Measurements from ENCODE around the gene EPB41L1. TPM values are rescaled to one million over a fixed set of nuclear protein-coding genes. Genes with fewer than 3 reads are reported as not detected.

EPB41L1 gene
- total and polyA plus RNA-seq, 8 donors, result 17.6 to 40.5 (median 30.8) TPM

DNA sequence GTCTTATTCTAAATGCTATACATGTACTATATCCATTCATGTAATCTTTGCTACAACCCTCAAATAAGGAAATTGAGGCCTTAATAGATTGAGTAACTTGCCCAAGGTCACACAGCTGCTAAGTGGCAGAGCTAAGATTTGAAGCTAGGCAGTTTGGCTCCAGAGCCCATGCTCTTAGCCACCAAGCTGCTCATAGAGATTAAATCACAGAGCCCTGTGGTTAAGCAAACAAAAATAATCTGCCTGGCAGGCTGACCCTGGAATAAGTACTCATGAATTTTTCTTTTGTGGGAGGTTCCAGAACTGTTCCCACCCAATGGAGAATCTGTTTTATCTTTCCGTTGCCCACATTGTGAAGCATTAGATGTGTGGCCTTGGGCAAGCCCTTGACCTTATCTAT, 89.2 kb downstream of the EPB41L1 start:
- intact Hi-C loops (cut with DNase I), result no loop called here
- H3K27me3 ChIP-seq, result no peaks in the 10 kb centered on the region
- no peaks in the 10 kb centered on the region for H3K9me3 ChIP-seq
- peaks cover 9 to 13% (median 10%) of the 10 kb centered on the region in 3 donors for H3K4me1 ChIP-seq
- WGBS, 2 donors, result 33 to 38% methylated on average over 1 of the region's 1 CpG
- peak; percentile 72 to 95 (median 84) for ATAC-seq
- H3K27ac ChIP-seq, result no peak overlapping the region
- TF ChIP-seq, protein P1, sequence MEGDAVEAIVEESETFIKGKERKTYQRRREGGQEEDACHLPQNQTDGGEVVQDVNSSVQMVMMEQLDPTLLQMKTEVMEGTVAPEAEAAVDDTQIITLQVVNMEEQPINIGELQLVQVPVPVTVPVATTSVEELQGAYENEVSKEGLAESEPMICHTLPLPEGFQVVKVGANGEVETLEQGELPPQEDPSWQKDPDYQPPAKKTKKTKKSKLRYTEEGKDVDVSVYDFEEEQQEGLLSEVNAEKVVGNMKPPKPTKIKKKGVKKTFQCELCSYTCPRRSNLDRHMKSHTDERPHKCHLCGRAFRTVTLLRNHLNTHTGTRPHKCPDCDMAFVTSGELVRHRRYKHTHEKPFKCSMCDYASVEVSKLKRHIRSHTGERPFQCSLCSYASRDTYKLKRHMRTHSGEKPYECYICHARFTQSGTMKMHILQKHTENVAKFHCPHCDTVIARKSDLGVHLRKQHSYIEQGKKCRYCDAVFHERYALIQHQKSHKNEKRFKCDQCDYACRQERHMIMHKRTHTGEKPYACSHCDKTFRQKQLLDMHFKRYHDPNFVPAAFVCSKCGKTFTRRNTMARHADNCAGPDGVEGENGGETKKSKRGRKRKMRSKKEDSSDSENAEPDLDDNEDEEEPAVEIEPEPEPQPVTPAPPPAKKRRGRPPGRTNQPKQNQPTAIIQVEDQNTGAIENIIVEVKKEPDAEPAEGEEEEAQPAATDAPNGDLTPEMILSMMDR (IDR thresholded peaks at IDR 0.05), result no peak
- peak in 2 of 6 donors; percentile 33 to 40 for DNase-seq
- FAIRE-seq, result no peak
- H3K36me3 ChIP-seq, result peaks cover 0 to 61% (median 25%) of the 10 kb centered on the region in 3 donors
- no peak overlapping the region for H3K4me3 ChIP-seq

DNA sequence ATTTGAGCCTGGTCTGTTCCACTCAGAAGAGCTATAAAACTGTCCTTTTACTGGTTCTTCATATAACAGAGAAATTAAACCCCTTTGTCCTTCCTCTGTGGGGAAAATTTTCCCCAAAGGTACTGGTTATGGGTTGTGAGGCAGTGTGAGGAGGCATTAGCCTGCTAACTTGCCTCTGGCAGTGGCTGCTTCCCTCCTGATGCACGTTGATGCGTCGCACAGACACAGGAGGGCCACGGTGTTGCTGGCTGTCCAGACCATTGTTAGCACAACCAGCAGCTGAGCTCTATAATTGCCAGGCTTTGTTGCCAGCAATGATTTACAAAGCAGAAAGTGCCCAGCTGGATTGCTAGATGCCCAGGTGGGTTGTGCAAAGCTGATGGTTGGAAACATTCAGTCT, 91.9 kb downstream of the EPB41L1 start:
- intact Hi-C loops (cut with DNase I), result no loop called here
- peaks cover 0 to 47% (median 13%) of the 10 kb centered on the region in 3 donors for H3K36me3 ChIP-seq

DNA sequence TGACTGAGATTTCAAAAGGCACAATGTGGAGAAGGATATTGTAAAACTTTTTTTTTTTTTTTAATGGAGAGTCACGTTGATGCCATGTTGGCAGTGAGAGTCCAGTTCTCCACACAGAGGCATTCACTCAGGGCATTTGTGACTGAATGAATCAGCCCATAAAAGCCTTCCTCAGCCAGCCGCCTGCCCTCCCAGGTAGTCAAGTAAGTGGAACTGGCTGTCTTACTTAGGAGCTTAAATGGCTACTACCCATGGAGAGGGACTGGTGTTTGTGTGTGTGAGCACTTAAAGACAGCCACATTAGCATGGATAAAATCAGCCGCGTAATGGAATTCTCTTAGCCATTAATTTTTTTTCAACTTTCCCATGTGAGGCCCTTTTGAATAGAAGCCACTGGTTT, 94.3 kb downstream of the EPB41L1 start:
- no peak for FAIRE-seq
- ATAC-seq, result no peak
- Histone ChIP-seq H3K36me3 (peaks cover 0 to 45% (median 15%) of the 10 kb centered on the region in 3 donors), H3K4me3 (no peak overlapping the region), H3K9me3 (no peaks in the 10 kb centered on the region), H3K4me1 (peaks cover 0 to 3% (median 0%) of the 10 kb centered on the region in 3 donors), H3K27ac (no peak overlapping the region), H3K27me3 (no peaks in the 10 kb centered on the region)
- TF ChIP-seq, protein P1 (IDR thresholded peaks at IDR 0.05), result no peak
- DNase-seq, result no peak
- WGBS, 2 donors, result 76 to 80% methylated on average over 4 of the region's 4 CpGs
- intact Hi-C loops (cut with DNase I), result no loop called here

More for the DNA sequence above, 91.9 kb downstream of the EPB41L1 start:
- no peak overlapping the region for H3K4me3 ChIP-seq
- H3K27ac ChIP-seq, result no peak overlapping the region
- 91 to 93% methylated on average over 4 of the region's 4 CpGs for WGBS, 2 donors
- ATAC-seq, result no peak
- no peaks in the 10 kb centered on the region for H3K27me3 ChIP-seq
- TF ChIP-seq, protein P1 (IDR thresholded peaks at IDR 0.05), result no peak
- H3K9me3 ChIP-seq, result no peaks in the 10 kb centered on the region
- no peak for FAIRE-seq
- DNase-seq, result no peak
- peaks cover 5 to 13% (median 9%) of the 10 kb centered on the region in 3 donors for H3K4me1 ChIP-seq

DNA sequence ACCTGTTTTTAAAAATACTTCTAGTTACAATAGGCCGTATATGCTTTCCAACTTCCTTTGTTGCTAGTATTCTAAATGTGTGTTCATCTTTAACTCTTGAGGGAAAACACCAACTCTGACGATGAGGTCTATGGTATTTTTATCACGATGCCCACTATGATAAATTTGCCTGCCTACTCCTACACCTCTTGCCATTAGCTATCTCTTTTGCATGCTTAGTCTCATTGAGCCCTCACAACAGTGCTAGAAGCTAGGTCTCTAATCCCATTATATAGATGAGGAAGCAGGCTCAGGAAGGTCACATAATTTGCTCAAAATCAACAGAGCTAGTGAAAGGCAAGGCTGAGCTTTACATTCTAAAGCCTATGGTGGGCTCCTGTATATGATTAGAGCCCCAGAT, 94.9 kb downstream of the EPB41L1 start:
- FAIRE-seq (no peak), ATAC-seq (no peak), DNase-seq (no peak)
- Histone ChIP-seq H3K4me3 (no peak overlapping the region), H3K27ac (no peak overlapping the region), H3K27me3 (no peaks in the 10 kb centered on the region), H3K36me3 (peaks cover 0 to 42% (median 13%) of the 10 kb centered on the region in 3 donors), H3K9me3 (no peaks in the 10 kb centered on the region), H3K4me1 (no peaks in the 10 kb centered on the region)
- intact Hi-C loops (cut with DNase I), result no loop called here
- WGBS, 2 donors, result 68 to 84% methylated on average over 3 of the region's 3 CpGs
- TF ChIP-seq, protein P1 (IDR thresholded peaks at IDR 0.05), result no peak

DNA sequence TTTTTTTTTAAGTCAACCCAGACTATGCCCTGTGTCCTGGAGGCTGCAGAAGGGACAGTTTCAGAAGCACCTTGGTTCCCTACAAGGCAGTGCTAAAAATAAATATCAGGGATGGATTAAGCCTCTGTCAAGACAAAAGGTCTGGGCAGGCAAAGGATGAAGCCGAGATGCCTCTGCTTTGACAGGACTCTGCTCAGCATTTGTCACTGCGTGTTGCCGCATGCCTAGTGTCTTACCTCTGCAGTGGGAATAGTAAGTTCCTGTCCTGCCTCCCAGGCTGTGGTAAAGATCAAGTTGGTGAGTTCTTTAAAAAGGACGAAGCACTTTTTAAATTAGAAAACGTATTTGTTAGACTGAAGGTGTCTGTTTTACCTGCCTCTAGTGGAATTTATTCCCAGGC, 96.9 kb downstream of the EPB41L1 start:
- no peak for FAIRE-seq
- 90 to 91% methylated on average over 5 of the region's 5 CpGs for WGBS, 2 donors
- Histone ChIP-seq H3K4me3 (no peak overlapping the region), H3K36me3 (peaks cover 0 to 33% (median 7%) of the 10 kb centered on the region in 3 donors), H3K9me3 (no peaks in the 10 kb centered on the region), H3K4me1 (no peaks in the 10 kb centered on the region), H3K27ac (no peak overlapping the region), H3K27me3 (no peaks in the 10 kb centered on the region)
- intact Hi-C loops (cut with DNase I), result no loop called here
- TF ChIP-seq, protein P1 (IDR thresholded peaks at IDR 0.05), result no peak
- no peak for ATAC-seq
- no peak for DNase-seq
